ENCODE data around the gene CCDC85C. TPM values are rescaled to one million over a fixed set of nuclear protein-coding genes. Genes with fewer than 3 reads are reported as not detected.

Gene CCDC85C
- total RNA-seq, 1 donor from 2014 or later: 53.1 TPM

GRCh38 chr14:99596071-99596627 is 7.9 kb downstream of the CCDC85C start:
- intact Hi-C loops (cut with DNase I): no loop called here
- DNase-seq (ENCODE audit: missing footprints) (peak; percentile 43), ATAC-seq (peak; percentile 70)

DNA sequence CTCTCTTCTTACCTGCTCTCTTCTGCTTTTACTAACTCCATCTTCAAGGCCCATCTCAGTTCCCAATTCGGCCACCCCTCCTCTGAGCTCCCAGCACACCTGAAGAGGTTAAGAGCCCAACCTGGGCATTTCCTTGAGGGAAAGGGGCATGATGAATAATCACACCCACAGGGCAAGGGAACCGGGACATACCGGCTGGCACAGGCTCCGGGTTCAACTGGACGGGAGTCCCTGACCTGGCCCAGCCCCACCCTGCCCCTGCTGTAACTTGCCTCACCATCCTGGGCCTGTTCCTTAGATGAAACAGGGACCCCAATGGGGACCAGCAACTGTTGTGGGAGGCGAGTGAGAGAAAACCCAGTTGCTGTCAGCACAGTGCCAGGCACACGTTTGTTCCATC is 8.5 kb downstream of the CCDC85C start:
- DNase-seq (ENCODE audit: missing footprints) (peak; percentile 39), ATAC-seq (no peak)
- intact Hi-C loops (cut with DNase I): loop anchor here (2.0 kb wide), 1 partner anchor 15 kb away; no protein-coding TSS in a partner anchor

- intact Hi-C loops (cut with DNase I): loop anchor here (2.0 kb wide), 1 partner anchor 14 kb away; no protein-coding TSS in a partner anchor
- DNase-seq (ENCODE audit: missing footprints) (peak; percentile 49), ATAC-seq (no peak)
Observed at GRCh38 chr14:99595034-99595433, 9.0 kb downstream of the CCDC85C start.

GRCh38 chr14:99593971-99594841 is 9.8 kb downstream of the CCDC85C start:
- intact Hi-C loops (cut with DNase I): loop anchor here (2.0 kb wide), 1 partner anchor 13 kb away; no protein-coding TSS in a partner anchor
- DNase-seq (ENCODE audit: missing footprints) (peak; percentile 52), ATAC-seq (no peak)

DNA sequence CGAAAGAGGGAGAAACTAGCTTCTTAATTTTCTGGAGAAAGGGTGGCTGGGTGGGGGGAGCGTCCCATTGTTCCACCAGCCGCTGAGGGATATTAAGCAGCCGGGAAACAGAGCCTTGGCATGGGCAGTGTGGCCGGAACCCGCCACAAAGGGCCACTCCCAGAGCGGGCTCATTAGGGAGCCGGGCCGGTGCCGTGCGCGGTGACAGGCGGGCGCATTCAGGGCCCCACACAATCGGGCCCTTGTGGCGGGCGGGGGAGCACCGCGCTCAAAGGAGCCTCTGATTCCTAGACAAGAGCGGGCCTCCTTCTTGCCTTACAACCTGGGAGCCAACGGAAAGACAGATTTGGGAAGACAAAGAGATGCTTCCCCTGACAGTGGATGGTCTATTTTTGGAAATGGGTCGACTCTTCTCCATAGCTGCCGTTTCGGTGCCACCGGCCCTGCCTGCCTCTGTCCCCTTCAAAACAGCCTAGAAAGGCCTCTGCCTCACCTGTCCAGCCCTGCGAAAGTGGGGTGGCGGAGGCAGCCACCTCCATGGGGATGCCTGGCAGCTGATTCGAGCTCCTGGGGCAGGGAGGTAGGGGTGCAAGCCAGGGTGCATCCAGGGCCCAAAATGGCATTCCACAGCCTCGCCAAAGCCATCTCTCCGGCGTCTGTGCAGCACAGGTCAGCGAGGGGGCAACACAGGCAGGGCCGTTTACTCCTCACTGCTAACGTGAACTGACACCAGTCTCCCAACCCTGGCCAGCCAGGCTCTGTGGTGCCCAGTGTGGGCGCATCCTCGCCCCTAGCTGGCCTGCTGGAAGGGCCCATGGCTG is 10.9 kb downstream of the CCDC85C start:
- ATAC-seq (no peak), DNase-seq (ENCODE audit: missing footprints) (peak; percentile 63)
- intact Hi-C loops (cut with DNase I): no loop called here

GRCh38 chr14:99592394-99592793 is 11.6 kb downstream of the CCDC85C start:
- intact Hi-C loops (cut with DNase I): no loop called here
- ATAC-seq (no peak), DNase-seq (ENCODE audit: missing footprints) (peak; percentile 11)

DNA sequence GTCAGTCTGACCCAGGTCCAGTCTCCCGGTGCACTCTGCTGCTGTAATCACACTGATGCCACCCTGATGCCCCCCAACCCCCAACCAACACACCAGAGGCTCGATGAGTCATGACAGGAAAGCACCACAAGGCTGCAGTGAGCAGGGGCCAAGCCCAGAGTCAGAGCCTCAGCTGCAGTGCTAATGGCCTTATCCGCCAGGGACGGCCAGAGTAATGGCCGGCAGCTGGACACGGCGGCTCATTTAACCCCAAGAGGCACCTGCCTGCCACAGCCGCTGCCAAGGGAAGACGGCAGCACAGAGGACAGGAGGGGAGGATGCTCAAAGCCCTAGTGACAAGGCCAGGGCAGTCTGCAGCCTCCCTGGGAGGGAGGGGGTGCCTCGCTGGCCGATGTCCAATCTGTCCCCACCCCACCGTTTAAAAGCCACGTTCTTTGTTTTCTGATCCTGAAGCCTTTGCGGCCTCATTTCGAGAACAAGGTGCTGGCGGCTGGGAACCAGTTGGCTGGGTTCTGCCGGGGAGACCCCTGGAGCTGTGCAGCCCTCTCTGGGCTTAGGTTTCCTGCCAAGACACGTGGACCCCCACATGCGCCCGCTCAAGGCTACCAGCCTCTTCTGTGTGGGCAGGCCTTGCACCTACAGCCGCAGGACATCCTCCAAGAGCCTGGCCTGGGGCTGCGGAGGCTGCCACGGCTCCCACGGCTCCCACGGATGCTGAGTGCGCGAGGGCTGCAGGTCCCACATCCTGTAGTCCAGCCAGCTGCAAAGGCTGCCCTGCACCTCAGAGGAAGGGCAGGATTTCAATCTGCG is 13.1 kb downstream of the CCDC85C start:
- peak; percentile 57 for DNase-seq (ENCODE audit: missing footprints)
- intact Hi-C loops (cut with DNase I): no loop called here
- no peak for ATAC-seq

GRCh38 chr14:99589651-99590530 is 14.1 kb downstream of the CCDC85C start:
- intact Hi-C loops (cut with DNase I): no loop called here
- ATAC-seq (peak; percentile 60), DNase-seq (ENCODE audit: missing footprints) (peak; percentile 53)

- peak; percentile 53 for DNase-seq (ENCODE audit: missing footprints)
- ATAC-seq: no peak
- intact Hi-C loops (cut with DNase I): no loop called here
Observed at GRCh38 chr14:99589031-99589441, 15.0 kb downstream of the CCDC85C start.

DNA sequence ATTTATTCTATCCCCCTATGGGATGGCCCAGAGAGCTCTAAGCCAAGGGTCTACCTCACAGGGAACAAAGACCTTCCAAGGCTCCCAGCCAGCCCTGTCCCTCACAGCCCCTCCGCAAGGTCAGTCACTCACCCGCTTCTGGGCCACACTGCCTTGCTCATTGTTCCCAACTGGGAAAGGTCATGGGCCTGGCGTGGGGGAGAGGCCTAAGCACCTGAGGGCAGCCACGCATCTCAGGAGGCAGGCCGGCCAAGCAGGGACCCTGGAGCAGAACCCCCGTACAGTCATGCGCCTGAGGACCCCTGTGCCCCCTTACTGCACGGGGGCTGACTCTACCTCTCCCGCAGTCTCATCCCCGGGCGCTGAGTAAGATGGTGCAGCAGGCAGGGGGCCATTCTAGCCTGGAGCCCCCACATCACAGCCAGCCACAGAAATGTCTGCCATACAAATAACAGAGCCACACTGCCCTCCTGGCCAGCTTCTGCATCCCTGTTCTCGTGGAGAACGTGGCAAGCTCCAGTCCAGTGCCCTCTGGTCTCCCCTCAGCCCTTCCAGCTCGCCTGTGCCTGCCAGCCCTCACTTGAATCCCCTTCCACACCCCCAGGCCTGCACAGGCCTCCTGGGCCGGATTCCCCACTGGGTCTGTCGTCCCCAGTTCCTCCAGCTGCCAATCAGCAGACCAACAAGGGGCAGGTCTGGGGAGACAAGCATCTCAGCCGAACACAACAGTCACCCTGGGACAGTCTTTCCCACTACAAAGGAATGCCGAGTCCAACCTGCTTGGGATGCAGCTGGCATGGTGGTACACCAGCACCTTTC is 16.3 kb downstream of the CCDC85C start:
- peak; percentile 52 for DNase-seq (ENCODE audit: missing footprints)
- intact Hi-C loops (cut with DNase I): no loop called here
- no peak for ATAC-seq

DNA sequence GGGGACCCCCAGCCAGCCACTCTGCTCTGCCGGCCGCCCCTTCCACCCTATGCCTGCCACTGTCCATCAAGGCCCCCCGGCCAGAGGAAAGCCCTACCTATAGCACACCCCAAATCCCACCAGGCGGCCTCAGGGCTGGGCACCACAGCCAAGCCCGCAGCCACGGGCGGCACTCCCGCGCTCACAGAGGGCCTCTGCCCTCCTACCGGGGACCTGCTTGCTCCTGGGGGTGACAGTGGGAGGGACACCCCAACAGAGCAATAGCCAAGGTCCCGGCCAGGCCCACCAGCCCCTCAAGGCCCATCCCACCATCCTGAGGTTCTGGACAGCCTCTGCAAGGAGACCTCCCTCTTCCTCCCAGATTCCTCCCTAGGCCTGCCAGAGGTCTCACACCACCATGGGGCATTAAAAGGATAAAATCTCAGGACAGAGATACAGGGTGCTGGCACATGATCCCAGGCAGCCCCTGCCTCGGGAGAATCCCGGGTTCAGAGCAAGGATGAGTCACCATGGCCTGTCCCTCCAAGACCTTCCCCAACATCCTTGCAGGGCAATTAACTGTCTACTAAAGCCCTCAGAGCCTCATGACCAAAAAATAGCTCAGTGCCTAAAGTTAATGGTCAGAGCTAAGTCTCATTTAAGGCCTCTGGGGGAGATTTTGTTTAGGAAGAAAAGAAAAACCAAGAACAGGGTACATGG is 17.1 kb downstream of the CCDC85C start:
- intact Hi-C loops (cut with DNase I): no loop called here
- ATAC-seq: no peak
- peak; percentile 69 for DNase-seq (ENCODE audit: missing footprints)

DNA sequence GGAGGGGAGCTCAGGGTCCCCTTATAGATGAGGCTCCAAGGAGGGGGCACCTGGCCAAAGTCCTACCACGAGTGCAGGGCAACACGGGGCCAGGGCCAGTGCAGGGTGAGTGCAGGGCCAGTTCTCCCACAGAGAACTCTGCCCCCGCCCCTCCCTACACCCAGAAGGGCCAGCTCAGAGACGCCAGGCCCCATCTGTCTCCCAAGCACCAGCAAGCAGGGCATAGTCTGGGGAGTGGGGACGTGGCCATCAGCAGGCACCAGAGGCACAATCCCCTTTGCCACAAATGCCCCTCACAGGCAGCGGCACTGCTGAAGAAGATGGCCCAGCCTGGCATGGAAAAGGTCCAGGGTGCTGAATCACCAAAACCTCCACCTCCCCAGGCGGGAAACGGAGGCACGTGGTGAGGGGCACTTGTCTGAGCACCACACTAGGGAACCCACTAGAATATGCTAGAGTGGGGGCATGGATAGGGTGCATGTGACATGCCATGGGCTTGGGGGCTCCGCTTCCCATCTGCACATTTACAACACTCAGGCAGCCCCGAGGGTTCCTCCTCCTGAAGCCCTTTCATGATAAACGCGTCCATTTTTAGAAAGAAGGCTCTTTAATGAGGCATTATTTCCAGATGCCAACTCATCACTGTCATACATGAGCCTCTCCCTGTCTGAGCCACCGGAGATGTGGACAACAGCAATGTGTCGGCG is 17.8 kb downstream of the CCDC85C start:
- ATAC-seq: no peak

GRCh38 chr14:99584823-99585222 is 19.2 kb downstream of the CCDC85C start:
- DNase-seq (ENCODE audit: missing footprints): no peak
- intact Hi-C loops (cut with DNase I): no loop called here
- no peak for ATAC-seq

More for the DNA sequence above, 17.8 kb downstream of the CCDC85C start:
- intact Hi-C loops (cut with DNase I): no loop called here
- DNase-seq (ENCODE audit: missing footprints): peak; percentile 53

GRCh38 chr14:99581938-99582337 is 22.1 kb downstream of the CCDC85C start:
- DNase-seq (ENCODE audit: missing footprints): no peak
- ATAC-seq: no peak
- intact Hi-C loops (cut with DNase I): loop anchor here (2.0 kb wide), 1 partner anchor 13 kb away; no protein-coding TSS in a partner anchor

- DNase-seq (ENCODE audit: missing footprints) (no peak), ATAC-seq (no peak)
- intact Hi-C loops (cut with DNase I): loop anchor here (2.0 kb wide), 1 partner anchor 13 kb away; no protein-coding TSS in a partner anchor
Observed at GRCh38 chr14:99581374-99581773, 22.6 kb downstream of the CCDC85C start.

All from Right ventricle myocardium inferior (tissue), 1 donor.